ENCODE results near the gene RAB11B. TPM values are rescaled to one million over a fixed set of nuclear protein-coding genes. Genes with fewer than 3 reads are reported as not detected.
"Not testable (repeated sequence)": the region's sequence is repeated elsewhere in the genome, so short reads cannot be mapped to it uniquely, and the experiment has no call there.

RAB11B gene
- total and polyA plus RNA-seq, 5 donors, result 145 to 201 (median 157) TPM

DNA sequence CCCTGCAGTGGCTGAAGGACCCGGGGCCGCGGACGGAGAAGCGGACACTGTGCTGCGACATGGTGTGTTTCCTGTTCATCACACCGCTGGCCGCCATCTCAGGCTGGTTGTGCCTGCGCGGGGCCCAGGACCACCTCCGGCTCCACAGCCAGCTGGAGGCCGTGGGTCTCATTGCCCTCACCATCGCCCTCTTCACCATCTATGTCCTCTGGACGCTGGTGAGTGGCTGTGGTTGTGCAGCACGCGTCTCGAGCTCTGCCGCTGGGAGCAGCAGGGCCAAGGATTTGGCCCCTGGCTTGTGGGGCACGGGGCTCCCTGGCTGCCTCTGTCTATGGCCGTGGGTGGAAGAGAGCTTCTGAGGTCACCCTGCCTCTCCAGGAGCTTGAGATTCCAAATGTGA is 40.5 kb downstream of the RAB11B start:
- H3K4me3 ChIP-seq (ENCODE audit: low read length), result no peak overlapping the region
- peak in 1 of 3 donors; percentile 30 for DNase-seq
- no peaks in the 10 kb centered on the region for H3K9me3 ChIP-seq (ENCODE audit: control insufficient read depth, low read length)
- no peaks in the 10 kb centered on the region for H3K27me3 ChIP-seq (ENCODE audit: control insufficient read depth, insufficient read depth)
- 92% methylated on average over 20 of the region's 20 CpGs for WGBS
- no peak overlapping the region for H3K27ac ChIP-seq (ENCODE audit: low read length)
- peaks cover 2% of the 10 kb centered on the region for H3K4me1 ChIP-seq (ENCODE audit: control insufficient read depth, insufficient read depth, low read length)
- intact Hi-C loops (cut with DNase I), result no loop called here
- no peak for ATAC-seq

DNA sequence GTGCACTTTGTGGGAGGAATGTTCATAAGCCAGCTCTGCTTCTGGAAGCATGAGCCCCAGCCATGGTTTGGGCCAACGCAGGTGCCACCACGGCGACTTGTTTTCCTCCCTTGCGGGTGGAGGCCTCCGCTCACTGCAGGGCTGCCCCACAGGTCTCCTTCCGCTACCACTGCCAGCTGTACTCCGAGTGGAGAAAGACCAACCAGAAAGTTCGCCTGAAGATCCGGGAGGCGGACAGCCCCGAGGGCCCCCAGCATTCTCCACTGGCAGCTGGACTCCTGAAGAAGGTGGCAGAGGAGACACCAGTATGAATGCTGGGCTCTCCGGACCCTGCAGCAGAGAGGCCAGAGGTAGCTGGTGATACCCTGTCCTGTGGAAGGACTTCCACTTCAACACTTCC is 48.1 kb downstream of the RAB11B start:
- no peak for ATAC-seq
- 96% methylated on average over 12 of the region's 12 CpGs for WGBS
- Histone ChIP-seq H3K4me1 (ENCODE audit: control insufficient read depth, insufficient read depth, low read length) (peaks cover 2% of the 10 kb centered on the region), H3K27me3 (ENCODE audit: control insufficient read depth, insufficient read depth) (no peaks in the 10 kb centered on the region), H3K4me3 (ENCODE audit: low read length) (no peak overlapping the region), H3K9me3 (ENCODE audit: control insufficient read depth, low read length) (no peaks in the 10 kb centered on the region), H3K27ac (ENCODE audit: low read length) (no peak overlapping the region)
- DNase-seq, result no peak
- intact Hi-C loops (cut with DNase I), result no loop called here

DNA sequence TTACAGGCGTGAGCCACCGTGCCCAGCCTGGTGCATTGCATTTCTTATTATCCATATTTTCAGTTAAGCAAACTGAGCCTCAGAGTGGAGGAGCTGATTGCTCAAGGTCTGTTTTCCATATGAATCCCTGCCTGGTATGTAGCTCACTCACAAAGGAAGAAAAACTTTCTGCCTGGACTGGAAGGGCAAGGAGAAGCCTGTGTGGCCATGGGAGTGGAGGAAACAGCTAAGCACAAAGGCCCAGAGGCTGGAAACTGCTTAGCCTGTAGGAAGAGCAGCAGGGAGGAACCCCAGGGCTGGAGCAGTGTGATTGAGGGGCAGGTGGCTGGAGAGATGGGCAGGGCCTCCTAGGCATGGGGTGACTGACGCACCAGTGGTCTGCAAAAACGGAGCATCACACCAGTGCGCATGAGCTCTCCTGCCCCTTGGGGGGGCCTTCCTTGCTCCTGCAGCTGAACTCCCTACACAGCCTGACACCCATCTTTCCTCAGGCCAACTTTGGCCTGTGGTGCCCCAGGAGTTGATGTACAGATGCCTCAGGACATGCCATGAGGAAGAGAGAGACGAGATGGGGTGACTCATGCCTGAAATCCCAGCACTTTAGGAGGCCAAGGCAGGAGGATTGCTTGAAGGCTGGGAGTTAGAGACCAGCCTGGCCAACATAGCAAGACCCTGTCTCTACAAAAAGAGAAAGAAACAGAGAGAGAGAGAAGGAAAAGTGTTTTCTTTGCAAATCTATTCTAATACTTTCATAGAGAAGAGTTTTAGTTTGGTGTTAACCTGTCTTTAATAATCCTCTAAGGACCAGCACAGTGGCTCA is 51.8 kb downstream of the RAB11B start:
- H3K27me3 ChIP-seq (ENCODE audit: control insufficient read depth, insufficient read depth), result no peaks in the 10 kb centered on the region
- WGBS, result 85% methylated on average over 6 of the region's 6 CpGs
- ATAC-seq, result no peak
- H3K9me3 ChIP-seq (ENCODE audit: control insufficient read depth, low read length), result no peaks in the 10 kb centered on the region
- no peak overlapping the region for H3K27ac ChIP-seq (ENCODE audit: low read length)
- H3K4me1 ChIP-seq (ENCODE audit: control insufficient read depth, insufficient read depth, low read length), result peaks cover 3% of the 10 kb centered on the region
- H3K4me3 ChIP-seq (ENCODE audit: low read length), result no peak overlapping the region
- no peak for DNase-seq
- intact Hi-C loops (cut with DNase I), result no loop called here

DNA sequence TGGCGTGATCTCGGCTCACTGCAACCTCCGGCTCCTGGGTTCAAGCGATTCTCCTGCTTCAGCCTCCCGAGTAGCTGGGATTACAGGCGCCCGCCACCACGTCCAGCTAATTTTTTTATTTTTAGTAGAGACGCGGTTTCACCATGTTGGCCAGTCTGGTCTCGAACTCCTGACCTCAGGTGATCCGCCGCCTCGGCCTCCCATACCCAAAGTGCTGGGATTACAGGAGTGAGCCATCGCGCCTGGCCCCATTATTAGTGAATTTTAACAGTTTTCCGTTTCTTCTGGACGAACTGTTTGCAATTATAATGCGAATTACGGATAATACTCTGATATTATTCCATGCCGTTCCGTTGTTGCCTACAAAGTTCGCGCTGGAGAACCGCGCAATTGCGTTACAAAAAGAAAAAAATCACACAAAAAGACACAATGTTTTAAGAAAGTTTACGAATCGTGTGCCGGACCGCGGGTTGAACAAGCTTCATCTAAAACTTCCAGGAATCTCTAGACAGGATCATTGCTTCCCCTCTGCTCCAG is 54.0 kb downstream of the RAB11B start:
- H3K4me1 ChIP-seq (ENCODE audit: control insufficient read depth, insufficient read depth, low read length); DNase-seq; H3K27me3 ChIP-seq (ENCODE audit: control insufficient read depth, insufficient read depth); ATAC-seq; H3K9me3 ChIP-seq (ENCODE audit: control insufficient read depth, low read length): not testable (repeated sequence)
- intact Hi-C loops (cut with DNase I), result loop anchor here in 1 of 4 donors (2.0 kb wide), 1 partner anchor 31 kb away; the partner anchor contains the start of gene MARCHF2
- peak overlapping the region; percentile 41 for H3K4me3 ChIP-seq (ENCODE audit: low read length)
- peak overlapping the region; percentile 70 for H3K27ac ChIP-seq (ENCODE audit: low read length)
- 30% methylated on average over 32 of the region's 32 CpGs for WGBS

DNA sequence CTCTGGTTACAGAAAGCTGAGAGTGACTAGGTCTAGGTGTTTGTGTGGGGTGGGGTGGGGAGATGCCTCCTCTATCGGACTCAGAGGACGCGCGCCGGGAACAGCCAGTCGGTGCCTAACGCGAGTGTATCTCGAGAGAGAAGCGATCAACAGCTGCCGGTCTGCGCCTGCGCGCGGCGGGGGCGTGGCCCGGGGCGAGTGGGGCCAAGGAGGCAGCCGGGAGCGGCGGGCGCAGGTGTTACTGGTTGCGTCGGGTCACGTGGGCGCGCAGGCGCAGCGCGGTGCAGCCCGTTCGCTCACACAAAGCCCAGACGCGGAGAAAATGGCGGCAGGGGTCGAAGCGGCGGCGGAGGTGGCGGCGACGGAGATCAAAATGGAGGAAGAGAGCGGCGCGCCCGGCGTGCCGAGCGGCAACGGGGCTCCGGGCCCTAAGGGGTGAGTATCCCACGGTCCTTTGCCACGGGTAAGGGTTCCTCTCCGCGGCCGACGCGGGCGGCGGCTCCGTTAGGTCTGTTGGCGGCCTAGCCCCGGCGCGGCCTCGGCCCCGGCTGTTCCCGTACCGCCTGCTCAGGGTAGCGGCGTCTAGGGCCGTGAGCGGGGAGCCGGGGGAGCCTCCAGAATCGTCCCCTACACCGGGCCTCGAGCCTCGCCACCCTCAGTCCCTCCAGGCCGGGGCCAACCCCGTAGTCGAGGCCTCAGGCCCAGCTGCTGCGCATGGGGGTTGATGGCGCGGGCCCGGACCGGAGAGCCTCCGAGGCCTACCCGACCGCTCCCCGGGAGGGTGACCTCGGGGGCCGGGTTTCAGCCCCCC is 54.7 kb downstream of the RAB11B start, which contains the start of gene HNRNPM:
TSS of gene HNRNPM (plus strand) at position 299 of the 811 bp plus-strand sequence. CDS start at position 323, 24 bp downstream.
- intact Hi-C loops (cut with DNase I), result loop anchor here in 1 of 4 donors (2.0 kb wide), 1 partner anchor 32 kb away; the partner anchor contains the start of gene MARCHF2
- Histone ChIP-seq H3K27me3 (ENCODE audit: control insufficient read depth, insufficient read depth) (no peaks in the 10 kb centered on the region), H3K27ac (ENCODE audit: low read length) (peak within 1 kb of the TSS; percentile 73), H3K9me3 (ENCODE audit: control insufficient read depth, low read length) (no peaks in the 10 kb centered on the region), H3K4me1 (ENCODE audit: control insufficient read depth, insufficient read depth, low read length) (peaks cover 5% of the 10 kb centered on the region), H3K4me3 (ENCODE audit: low read length) (peak within 1 kb of the TSS; percentile 75)
- ATAC-seq, result peak; percentile 98 to 99
- DNase-seq, result peak; percentile 100
- under 1% methylated on average over 93 of the region's 93 CpGs for WGBS

DNA sequence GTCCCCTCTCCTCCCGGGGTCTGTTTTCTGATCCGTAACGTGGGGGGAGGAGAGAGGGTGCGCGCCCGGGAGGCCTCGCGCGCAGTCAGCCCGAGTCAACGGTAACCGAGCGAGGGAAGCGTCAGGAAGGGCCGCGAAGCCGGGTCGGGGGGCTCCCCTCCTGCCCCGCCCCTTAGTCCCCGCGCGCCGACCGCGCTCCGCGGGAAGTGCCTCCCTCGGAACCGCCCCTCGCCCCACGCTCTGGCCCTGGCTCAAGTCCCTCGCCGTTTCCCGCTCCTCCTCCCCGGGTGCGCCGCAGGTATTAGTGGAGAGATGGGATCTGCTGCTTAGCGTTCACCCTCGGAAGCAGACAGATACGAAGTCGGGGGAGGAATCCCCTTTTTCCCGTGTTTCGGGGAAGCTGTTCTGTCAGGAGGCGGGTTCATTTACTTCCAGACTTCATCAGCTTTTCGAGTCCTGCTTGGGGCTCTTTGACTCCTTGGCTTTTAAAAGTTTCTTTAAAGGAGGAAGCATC is 55.4 kb downstream of the RAB11B start:
- Histone ChIP-seq H3K9me3 (ENCODE audit: control insufficient read depth, low read length) (no peaks in the 10 kb centered on the region), H3K4me3 (ENCODE audit: low read length) (peak overlapping the region; percentile 75), H3K27ac (ENCODE audit: low read length) (peak overlapping the region; percentile 73), H3K4me1 (ENCODE audit: control insufficient read depth, insufficient read depth, low read length) (peaks cover 10% of the 10 kb centered on the region), H3K27me3 (ENCODE audit: control insufficient read depth, insufficient read depth) (no peaks in the 10 kb centered on the region)
- intact Hi-C loops (cut with DNase I), result loop anchor here in 1 of 4 donors (2.0 kb wide), 1 partner anchor 33 kb away; the partner anchor contains the start of gene MARCHF2
- ATAC-seq (peak; percentile 61 to 80), DNase-seq (peak; percentile 70 to 85 (median 85))
- under 1% methylated on average over 45 of the region's 45 CpGs for WGBS

DNA sequence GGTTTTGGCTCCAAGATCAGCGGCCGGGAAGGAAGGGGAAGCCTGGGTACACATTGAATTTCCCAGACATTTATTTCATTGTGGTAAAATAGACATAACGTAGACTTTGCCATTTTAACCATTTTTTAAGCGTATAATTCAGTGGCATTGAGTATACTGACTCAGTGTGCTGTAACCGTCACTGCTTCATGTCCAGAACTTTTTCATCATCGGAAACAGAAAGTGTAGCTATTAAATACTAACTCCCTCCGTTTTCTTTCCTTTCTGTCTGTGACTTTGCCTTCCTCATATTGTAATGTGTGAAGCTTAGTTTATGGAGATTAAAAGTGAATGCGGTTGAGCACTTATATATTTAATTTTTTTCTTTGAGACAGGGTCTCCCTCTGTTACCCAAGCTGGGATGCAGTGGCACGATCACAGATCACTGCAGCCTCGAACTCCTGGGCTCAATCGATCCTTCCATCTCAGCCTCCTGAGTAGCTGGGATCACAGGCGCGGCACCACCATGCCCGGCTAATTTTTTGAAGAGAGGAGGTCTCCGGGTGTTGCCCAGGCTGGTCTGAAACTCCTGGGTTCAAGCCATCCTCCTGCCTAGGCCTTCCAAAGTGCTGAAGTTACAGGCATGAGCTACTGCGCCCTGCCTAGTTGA is 56.0 kb downstream of the RAB11B start:
- Histone ChIP-seq H3K4me1 (ENCODE audit: control insufficient read depth, insufficient read depth, low read length) (peaks cover 10% of the 10 kb centered on the region), H3K4me3 (ENCODE audit: low read length) (peak overlapping the region; percentile 75), H3K9me3 (ENCODE audit: control insufficient read depth, low read length) (no peaks in the 10 kb centered on the region), H3K27me3 (ENCODE audit: control insufficient read depth, insufficient read depth) (no peaks in the 10 kb centered on the region), H3K27ac (ENCODE audit: low read length) (peak overlapping the region; percentile 73)
- ATAC-seq (no peak), DNase-seq (no peak)
- WGBS, result 20% methylated on average over 16 of the region's 16 CpGs
- intact Hi-C loops (cut with DNase I), result no loop called here

DNA sequence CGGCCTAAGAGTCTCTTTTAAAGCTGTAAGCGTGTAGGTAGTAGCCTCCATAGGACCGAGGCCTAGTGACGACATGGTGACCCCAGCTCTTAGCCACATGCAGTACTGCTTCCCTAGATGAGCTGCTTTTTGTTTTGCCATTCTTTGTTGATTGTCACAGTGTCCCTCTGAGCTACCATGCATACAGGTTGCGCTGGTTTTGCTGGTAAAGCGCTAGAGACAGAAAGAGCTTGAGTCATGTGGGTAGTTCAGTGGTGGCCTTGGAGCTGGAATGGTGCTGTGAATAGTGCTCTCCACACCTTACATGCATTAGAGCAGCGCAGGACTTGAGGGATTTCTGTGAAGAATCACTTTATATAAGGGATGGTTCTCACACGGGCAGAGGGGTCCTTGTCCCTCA is 59.7 kb downstream of the RAB11B start:
- Histone ChIP-seq H3K27me3 (ENCODE audit: control insufficient read depth, insufficient read depth) (no peaks in the 10 kb centered on the region), H3K9me3 (ENCODE audit: control insufficient read depth, low read length) (no peaks in the 10 kb centered on the region), H3K4me1 (ENCODE audit: control insufficient read depth, insufficient read depth, low read length) (peaks cover 21% of the 10 kb centered on the region), H3K4me3 (ENCODE audit: low read length) (no peak overlapping the region), H3K27ac (ENCODE audit: low read length) (no peak overlapping the region)
- DNase-seq (no peak), ATAC-seq (no peak)
- WGBS, result 67% methylated on average over 7 of the region's 8 CpGs
- intact Hi-C loops (cut with DNase I), result no loop called here

DNA sequence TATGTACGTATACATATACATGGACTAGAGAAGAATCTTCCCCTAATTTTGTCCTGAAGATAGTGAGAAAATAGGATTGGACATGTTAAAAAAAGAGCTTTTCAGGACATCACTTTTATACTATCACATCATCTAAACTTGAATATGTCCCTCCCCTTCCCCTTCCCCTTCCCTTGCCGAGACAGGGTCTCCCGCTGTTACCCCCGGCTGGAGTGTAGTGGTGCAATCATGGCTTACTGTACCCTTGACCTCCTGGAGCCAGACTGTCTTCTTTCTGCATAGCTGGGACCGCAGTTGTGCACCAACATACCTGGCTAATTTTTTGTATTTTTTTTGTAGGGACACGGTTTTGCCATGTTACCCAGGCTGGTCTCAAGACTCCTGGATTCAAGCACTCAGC is 61.2 kb downstream of the RAB11B start:
- Histone ChIP-seq H3K9me3 (ENCODE audit: control insufficient read depth, low read length) (no peaks in the 10 kb centered on the region), H3K4me3 (ENCODE audit: low read length) (no peak overlapping the region), H3K4me1 (ENCODE audit: control insufficient read depth, insufficient read depth, low read length) (peaks cover 20% of the 10 kb centered on the region), H3K27ac (ENCODE audit: low read length) (no peak overlapping the region), H3K27me3 (ENCODE audit: control insufficient read depth, insufficient read depth) (no peaks in the 10 kb centered on the region)
- no peak for ATAC-seq
- intact Hi-C loops (cut with DNase I), result no loop called here
- DNase-seq, result no peak
- WGBS, result 57% methylated on average over 6 of the region's 6 CpGs

DNA sequence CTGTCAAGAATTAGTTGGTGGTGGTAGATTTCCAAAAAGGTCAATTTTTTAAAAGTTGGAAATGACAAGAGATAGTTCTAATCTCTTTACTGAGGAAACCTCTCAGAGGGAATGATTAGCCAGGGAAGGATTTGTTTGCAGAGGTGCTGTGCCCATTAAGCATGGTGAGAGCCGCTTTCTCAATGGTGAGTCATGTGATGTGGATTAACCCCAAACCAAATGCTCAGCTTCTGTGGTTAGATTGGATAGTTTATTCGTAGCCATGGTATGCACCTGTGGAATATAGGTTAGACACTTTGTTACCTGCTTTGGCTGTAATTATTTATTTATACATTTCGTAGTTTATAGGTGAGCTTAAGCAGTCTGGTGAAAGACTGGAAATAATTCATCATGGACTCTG is 61.7 kb downstream of the RAB11B start:
- Histone ChIP-seq H3K4me3 (ENCODE audit: low read length) (no peak overlapping the region), H3K4me1 (ENCODE audit: control insufficient read depth, insufficient read depth, low read length) (peaks cover 18% of the 10 kb centered on the region), H3K9me3 (ENCODE audit: control insufficient read depth, low read length) (no peaks in the 10 kb centered on the region), H3K27ac (ENCODE audit: low read length) (no peak overlapping the region), H3K27me3 (ENCODE audit: control insufficient read depth, insufficient read depth) (no peaks in the 10 kb centered on the region)
- 66% methylated on average over 3 of the region's 3 CpGs for WGBS
- intact Hi-C loops (cut with DNase I), result no loop called here
- no peak for ATAC-seq
- DNase-seq, result no peak
